ENCODE data around the gene THBS2.

THBS2 gene

DNA sequence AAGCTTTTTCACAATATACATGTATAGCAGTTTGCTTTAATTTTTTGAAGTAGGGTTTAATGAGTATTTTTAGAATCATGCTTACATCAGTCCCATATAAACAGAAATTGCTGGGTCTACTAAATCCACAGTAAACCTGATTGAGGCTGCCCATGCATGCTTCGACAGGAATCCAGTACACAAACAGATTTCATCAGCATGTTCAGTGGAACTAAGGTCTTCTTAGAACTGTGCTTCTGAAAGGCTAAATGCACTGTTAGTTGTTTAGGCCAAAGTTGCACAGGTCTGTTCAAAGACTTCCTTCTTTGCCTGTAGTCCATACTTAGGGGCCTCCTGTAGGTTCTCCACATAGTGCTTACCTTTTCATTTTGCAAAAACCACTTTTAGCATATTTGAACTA is 42.5 kb upstream of the THBS2 start:
- H3K4me3 ChIP-seq (ENCODE audit: low read depth, low read length): no peak overlapping the region
- TF ChIP-seq, protein P1, sequence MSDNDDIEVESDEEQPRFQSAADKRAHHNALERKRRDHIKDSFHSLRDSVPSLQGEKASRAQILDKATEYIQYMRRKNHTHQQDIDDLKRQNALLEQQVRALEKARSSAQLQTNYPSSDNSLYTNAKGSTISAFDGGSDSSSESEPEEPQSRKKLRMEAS (IDR thresholded peaks at IDR 0.05; ENCODE audit: low read depth, low read length): no peak
- TF ChIP-seq POLR2A (IDR thresholded peaks at IDR 0.05; ENCODE audit: extremely low read depth, insufficient read length) (no peak), MYC (IDR thresholded peaks at IDR 0.05; ENCODE audit: low read depth, low read length) (no peak)
- TF ChIP-seq, protein P2, sequence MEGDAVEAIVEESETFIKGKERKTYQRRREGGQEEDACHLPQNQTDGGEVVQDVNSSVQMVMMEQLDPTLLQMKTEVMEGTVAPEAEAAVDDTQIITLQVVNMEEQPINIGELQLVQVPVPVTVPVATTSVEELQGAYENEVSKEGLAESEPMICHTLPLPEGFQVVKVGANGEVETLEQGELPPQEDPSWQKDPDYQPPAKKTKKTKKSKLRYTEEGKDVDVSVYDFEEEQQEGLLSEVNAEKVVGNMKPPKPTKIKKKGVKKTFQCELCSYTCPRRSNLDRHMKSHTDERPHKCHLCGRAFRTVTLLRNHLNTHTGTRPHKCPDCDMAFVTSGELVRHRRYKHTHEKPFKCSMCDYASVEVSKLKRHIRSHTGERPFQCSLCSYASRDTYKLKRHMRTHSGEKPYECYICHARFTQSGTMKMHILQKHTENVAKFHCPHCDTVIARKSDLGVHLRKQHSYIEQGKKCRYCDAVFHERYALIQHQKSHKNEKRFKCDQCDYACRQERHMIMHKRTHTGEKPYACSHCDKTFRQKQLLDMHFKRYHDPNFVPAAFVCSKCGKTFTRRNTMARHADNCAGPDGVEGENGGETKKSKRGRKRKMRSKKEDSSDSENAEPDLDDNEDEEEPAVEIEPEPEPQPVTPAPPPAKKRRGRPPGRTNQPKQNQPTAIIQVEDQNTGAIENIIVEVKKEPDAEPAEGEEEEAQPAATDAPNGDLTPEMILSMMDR (IDR thresholded peaks at IDR 0.05; ENCODE audit: low read depth, low read length): no peak
- no peak for DNase-seq (ENCODE audit: low read depth)

DNA sequence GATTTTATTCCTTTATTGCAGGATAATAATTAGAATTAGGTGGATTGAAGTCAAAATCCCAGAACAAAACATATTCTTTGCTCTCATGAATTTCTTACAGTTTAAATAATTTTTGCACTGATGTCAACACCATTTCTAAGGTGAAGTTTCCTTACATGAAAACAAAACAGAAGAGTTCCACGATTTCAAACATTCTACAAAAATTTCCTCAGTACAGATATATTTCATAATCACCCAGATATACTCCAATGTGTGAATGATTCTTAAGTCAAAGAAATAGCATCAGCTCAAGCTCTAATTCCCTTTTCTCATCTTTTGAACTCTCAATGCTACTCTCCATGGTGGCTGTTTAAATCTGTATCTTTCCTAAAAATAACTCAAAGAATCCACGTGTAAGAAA is 39.5 kb upstream of the THBS2 start:
- TF ChIP-seq, protein P2 (IDR thresholded peaks at IDR 0.05; ENCODE audit: low read depth, low read length): no peak
- TF ChIP-seq, protein P1 (IDR thresholded peaks at IDR 0.05; ENCODE audit: low read depth, low read length): no peak
- TF ChIP-seq MYC (IDR thresholded peaks at IDR 0.05; ENCODE audit: low read depth, low read length) (no peak), POLR2A (IDR thresholded peaks at IDR 0.05; ENCODE audit: extremely low read depth, insufficient read length) (no peak)
- H3K4me3 ChIP-seq (ENCODE audit: low read depth, low read length): no peak overlapping the region
- no peak for DNase-seq (ENCODE audit: low read depth)

DNA sequence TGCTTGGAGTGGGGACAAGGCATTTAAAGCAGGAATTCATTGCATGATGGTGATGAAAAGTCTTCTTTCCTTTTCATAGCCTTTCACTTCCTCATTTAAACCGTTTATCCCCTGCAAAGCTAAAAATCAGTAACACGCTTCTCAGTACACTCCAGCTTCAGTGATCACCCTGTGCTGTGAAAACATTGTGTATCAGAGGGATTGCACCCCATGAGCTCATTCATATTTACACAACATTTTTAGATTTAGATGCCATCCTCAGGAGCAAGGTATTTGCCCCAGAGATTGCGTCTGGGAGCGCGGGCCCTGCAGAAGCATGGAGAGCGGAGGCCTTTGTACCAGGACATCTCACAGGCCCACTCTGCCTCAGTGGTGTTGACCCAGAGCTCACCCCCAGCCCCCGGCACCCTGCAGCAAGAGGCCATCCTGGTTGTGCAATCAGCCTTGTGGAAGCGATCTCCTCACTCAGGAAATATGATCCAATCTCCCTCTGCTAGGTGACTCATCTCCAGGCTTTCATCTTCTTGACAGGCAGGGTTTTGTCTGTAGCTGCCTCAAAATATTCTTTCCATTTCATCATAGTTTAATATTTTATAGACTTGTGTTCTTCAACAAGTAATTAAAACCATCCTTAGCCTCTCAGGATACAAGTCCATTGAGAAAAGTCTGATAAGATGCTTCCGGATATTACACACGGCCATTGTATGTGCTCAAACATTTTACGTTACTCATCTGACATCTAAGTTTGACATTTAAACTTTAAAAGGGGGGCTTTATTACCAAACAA is 38.9 kb upstream of the THBS2 start:
- no peak overlapping the region for H3K4me3 ChIP-seq (ENCODE audit: low read depth, low read length)
- TF ChIP-seq POLR2A (IDR thresholded peaks at IDR 0.05; ENCODE audit: extremely low read depth, insufficient read length): no peak
- peak; percentile 23 for TF ChIP-seq MYC (IDR thresholded peaks at IDR 0.05; ENCODE audit: low read depth, low read length)
- TF ChIP-seq, protein P2 (IDR thresholded peaks at IDR 0.05; ENCODE audit: low read depth, low read length): no peak
- TF ChIP-seq, protein P1 (IDR thresholded peaks at IDR 0.05; ENCODE audit: low read depth, low read length): peak; percentile 50; the same call in 1 of the 2 replicates
- DNase-seq (ENCODE audit: low read depth): peak; percentile 94

DNA sequence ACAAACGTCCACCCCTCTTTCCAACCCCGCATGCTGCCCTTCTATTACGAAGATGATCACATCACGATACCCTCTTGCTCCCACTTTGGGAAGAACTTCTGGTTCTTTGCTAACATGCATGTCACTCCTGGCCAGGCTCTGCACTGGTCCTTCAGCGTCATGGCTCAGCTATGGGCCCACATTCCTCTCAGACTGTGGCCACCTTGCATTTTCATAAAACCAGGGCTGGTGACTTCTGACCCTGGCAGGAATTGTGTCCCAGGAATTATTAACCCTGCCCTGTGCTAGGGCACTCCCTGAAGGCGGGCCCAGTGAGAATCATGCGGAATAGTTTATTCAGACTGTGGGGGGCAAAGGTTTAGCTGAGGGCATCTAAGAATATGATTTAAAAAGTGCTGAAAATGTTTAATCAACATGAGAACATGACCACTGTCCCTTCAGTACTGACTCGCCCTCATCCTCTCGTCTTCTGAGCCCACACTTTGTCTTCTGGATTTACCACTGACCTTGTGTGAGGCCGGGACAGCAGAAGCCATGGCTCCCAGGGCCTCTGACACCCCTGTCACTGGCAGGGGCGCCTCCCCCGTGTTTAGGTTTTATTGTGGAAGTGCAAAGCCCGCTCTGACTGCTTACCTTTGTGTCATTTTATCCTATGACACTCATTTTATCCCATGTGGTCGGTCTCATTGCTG is 38.1 kb upstream of the THBS2 start:
- TF ChIP-seq, protein P2 (IDR thresholded peaks at IDR 0.05; ENCODE audit: low read depth, low read length): no peak
- TF ChIP-seq, protein P1 (IDR thresholded peaks at IDR 0.05; ENCODE audit: low read depth, low read length): no peak; the same call in 1 of the 2 replicates
- TF ChIP-seq MYC (IDR thresholded peaks at IDR 0.05; ENCODE audit: low read depth, low read length): no peak
- DNase-seq (ENCODE audit: low read depth): no peak
- H3K4me3 ChIP-seq (ENCODE audit: low read depth, low read length): no peak overlapping the region

DNA sequence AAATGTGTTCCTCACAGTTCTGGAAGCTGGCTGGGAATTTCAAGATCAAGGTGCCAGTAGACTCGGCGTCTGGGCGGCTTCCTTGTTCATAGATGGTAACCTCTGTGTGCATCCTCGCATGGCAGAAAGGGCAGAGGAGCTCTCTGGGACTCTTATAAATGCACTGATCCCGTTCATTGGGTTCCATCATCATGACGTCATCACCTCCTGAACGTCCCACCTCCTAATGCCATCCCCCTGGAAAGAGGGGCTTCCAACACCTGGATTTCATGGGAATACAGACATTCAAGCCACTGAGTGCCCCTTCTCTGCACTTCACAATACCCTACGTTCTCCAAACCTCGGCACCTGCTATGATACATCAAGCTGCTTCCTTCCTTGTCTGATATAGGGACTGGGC is 37.5 kb upstream of the THBS2 start:
- no peak for DNase-seq (ENCODE audit: low read depth)
- TF ChIP-seq POLR2A (IDR thresholded peaks at IDR 0.05; ENCODE audit: extremely low read depth, insufficient read length) (no peak), MYC (IDR thresholded peaks at IDR 0.05; ENCODE audit: low read depth, low read length) (no peak)
- TF ChIP-seq, protein P1 (IDR thresholded peaks at IDR 0.05; ENCODE audit: low read depth, low read length): no peak
- TF ChIP-seq, protein P2 (IDR thresholded peaks at IDR 0.05; ENCODE audit: low read depth, low read length): no peak
- H3K4me3 ChIP-seq (ENCODE audit: low read depth, low read length): no peak overlapping the region

All from NB4 (cell line).